AG09309 (cell line): ENCODE data around the gene PDE6B.
"Not testable (repeated sequence)": the region's sequence is repeated elsewhere in the genome, so short reads cannot be mapped to it uniquely, and the experiment has no call there.

ENCODE experiments used
- DNase-seq: peaks from one replicate; pipeline ENCODE4 v3.0.0-alpha.2; 2010; ENCODE audit warnings: low read depth
- H3K4me3 ChIP-seq: 2 replicates; pipeline ENCODE4 v1.5.1; 2011; ENCODE audit warnings: mild to moderate bottlenecking, low read depth, low read length, moderate library complexity; ENCODE audit not compliant: control insufficient read depth
- CTCF ChIP-seq: IDR thresholded peaks from 2 replicates; pipeline ENCODE4 v1.5.1; 2011; ENCODE audit warnings: mild to moderate bottlenecking, low read depth, low read length, inconsistent platforms; ENCODE audit not compliant: insufficient read depth, control insufficient read depth; ENCODE audit errors: missing control alignments

PDE6B gene

GRCh38 chr4:637536-638280 lies 12.3 kb downstream of the PDE6B start:
- no peak for TF ChIP-seq CTCF
- no peak overlapping the region for H3K4me3 ChIP-seq
- DNase-seq: no peak

GRCh38 chr4:642366-642765 lies 17.0 kb downstream of the PDE6B start:
- not testable (repeated sequence) for DNase-seq, H3K4me3 ChIP-seq

- TF ChIP-seq CTCF: no peak
Measured at GRCh38 chr4:646460-646859, 21.1 kb downstream of the PDE6B start.

GRCh38 chr4:647481-647880 lies 22.1 kb downstream of the PDE6B start:
- H3K4me3 ChIP-seq: no peak overlapping the region

More at GRCh38 chr4:646460-646859, 21.1 kb downstream of the PDE6B start:
- no peak for DNase-seq
- H3K4me3 ChIP-seq: no peak overlapping the region

GRCh38 chr4:648579-649292 lies 23.4 kb downstream of the PDE6B start:
- TF ChIP-seq CTCF: no peak
- DNase-seq: no peak
- no peak overlapping the region for H3K4me3 ChIP-seq

More at GRCh38 chr4:647481-647880, 22.1 kb downstream of the PDE6B start:
- no peak for DNase-seq
- TF ChIP-seq CTCF: no peak

- no peak for DNase-seq
- no peak for TF ChIP-seq CTCF
- no peak overlapping the region for H3K4me3 ChIP-seq
Measured at GRCh38 chr4:649293-649625, 23.9 kb downstream of the PDE6B start.

- no peak for DNase-seq
- no peak overlapping the region for H3K4me3 ChIP-seq
- no peak for TF ChIP-seq CTCF
Measured at GRCh38 chr4:649751-650310, 24.5 kb downstream of the PDE6B start.
